GM12891 (cell line): Measurements from ENCODE around the gene PPAT.
A peak's percentile ranks its signal among the peaks of the same experiment; 100 is the strongest.
"Not testable (repeated sequence)": the region's sequence is repeated elsewhere in the genome, so short reads cannot be mapped to it uniquely, and the experiment has no call there.

Source experiments
- DNase-seq: peaks from one replicate; pipeline ENCODE4 v3.0.0; 2011; ENCODE audit warnings: low spot score; ENCODE audit not compliant: insufficient read length
- FAIRE-seq: peaks from 2 replicates; lab custom pipeline; 2011; peaks lifted over from hg19 to GRCh38; lab: Jason Lieb, UNC
- PAX5 ChIP-seq: IDR thresholded peaks from 2 replicates; pipeline ENCODE4 v1.6.1; 2011; ENCODE audit warnings: low read length, moderate library complexity, mild to moderate bottlenecking; ENCODE audit not compliant: insufficient read depth, severe bottlenecking
- POLR2A ChIP-seq: IDR thresholded peaks from 2 replicates; pipeline ENCODE4 v1.6.1; 2011; ENCODE audit warnings: low read depth, low read length, control low read depth
- POLR2AphosphoS5 ChIP-seq: IDR thresholded peaks from 2 replicates; pipeline ENCODE4 v1.6.1; 2011; ENCODE audit warnings: low read depth, low read length, control low read depth
- POU2F2 ChIP-seq: IDR thresholded peaks from 2 replicates; pipeline ENCODE4 v1.6.1; 2011; ENCODE audit warnings: low read depth, mild to moderate bottlenecking, control low read depth, low read length, moderate library complexity
- SPI1 ChIP-seq: IDR thresholded peaks from 2 replicates; pipeline ENCODE4 v1.6.1; 2011; ENCODE audit warnings: low read depth, low read length, control low read depth
- TAF1 ChIP-seq: IDR thresholded peaks from 2 replicates; pipeline ENCODE4 v1.6.1; 2011; ENCODE audit warnings: low read depth, low read length, control low read depth

The PPAT gene

GRCh38 chr4:56466296-56466761 is 30.9 kb upstream of the PPAT start:
- FAIRE-seq, DNase-seq: not testable (repeated sequence)
- peak; percentile 31; the same call in 1 of the 2 replicates for TF ChIP-seq POLR2A

GRCh38 chr4:56465599-56466295 is 30.3 kb upstream of the PPAT start:
- FAIRE-seq (no peak), DNase-seq (no peak)
- no peak for TF ChIP-seq PAX5
- no peak for TF ChIP-seq POU2F2
- TF ChIP-seq SPI1: no peak
- TF ChIP-seq POLR2AphosphoS5: no peak
- no peak for TF ChIP-seq TAF1
- TF ChIP-seq POLR2A: no peak

- TF ChIP-seq PAX5 (no peak), POLR2AphosphoS5 (no peak), POU2F2 (no peak), POLR2A (no peak), TAF1 (no peak), SPI1 (no peak)
- DNase-seq: no peak
- FAIRE-seq: no peak
These were observed 29.2 kb upstream of the PPAT start for GRCh38 chr4:56464581-56464980.

GRCh38 chr4:56463711-56464110 is 28.3 kb upstream of the PPAT start:
- TF ChIP-seq POU2F2 (no peak), POLR2A (peak; percentile 42; the same call in 1 of the 2 replicates), POLR2AphosphoS5 (0 out of 2 replicates have a peak, but pooled peaks have one; percentile 9)
- DNase-seq (no peak), FAIRE-seq (no peak)

GRCh38 chr4:56462157-56462556 is 26.7 kb upstream of the PPAT start:
- no peak for TF ChIP-seq TAF1
- no peak for TF ChIP-seq POLR2AphosphoS5
- no peak for TF ChIP-seq SPI1
- TF ChIP-seq POLR2A: peak; percentile 21; the same call in 1 of the 2 replicates
- no peak for TF ChIP-seq PAX5
- TF ChIP-seq POU2F2: no peak
- FAIRE-seq (no peak), DNase-seq (no peak)

DNA sequence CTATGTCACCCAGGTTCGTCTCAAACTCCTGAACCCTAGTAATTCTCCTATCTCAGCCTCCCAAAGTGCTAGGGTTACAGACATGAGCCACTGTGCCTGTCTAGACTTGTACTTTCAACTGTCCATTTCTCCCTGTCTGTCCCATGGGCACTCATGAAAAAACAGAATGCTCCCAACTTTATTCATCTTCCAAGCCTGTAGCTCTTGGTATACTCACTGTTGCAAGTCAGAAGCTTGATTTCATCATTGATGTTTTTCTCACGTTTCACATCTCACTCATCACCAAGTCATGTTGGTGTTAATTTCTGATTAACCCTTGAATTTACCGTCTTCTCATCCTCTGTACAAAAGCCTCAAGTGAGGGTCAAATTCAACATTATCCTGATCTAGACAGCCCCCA is 24.7 kb upstream of the PPAT start:
- TF ChIP-seq PAX5 (no peak), SPI1 (no peak), POLR2AphosphoS5 (no peak), TAF1 (no peak), POU2F2 (no peak), POLR2A (no peak)
- FAIRE-seq (no peak), DNase-seq (no peak)

GRCh38 chr4:56450342-56450741 is 14.9 kb upstream of the PPAT start:
- no peak for FAIRE-seq
- no peak for DNase-seq
- TF ChIP-seq SPI1 (no peak), POLR2AphosphoS5 (no peak), TAF1 (no peak), POLR2A (no peak), POU2F2 (no peak), PAX5 (no peak)

DNA sequence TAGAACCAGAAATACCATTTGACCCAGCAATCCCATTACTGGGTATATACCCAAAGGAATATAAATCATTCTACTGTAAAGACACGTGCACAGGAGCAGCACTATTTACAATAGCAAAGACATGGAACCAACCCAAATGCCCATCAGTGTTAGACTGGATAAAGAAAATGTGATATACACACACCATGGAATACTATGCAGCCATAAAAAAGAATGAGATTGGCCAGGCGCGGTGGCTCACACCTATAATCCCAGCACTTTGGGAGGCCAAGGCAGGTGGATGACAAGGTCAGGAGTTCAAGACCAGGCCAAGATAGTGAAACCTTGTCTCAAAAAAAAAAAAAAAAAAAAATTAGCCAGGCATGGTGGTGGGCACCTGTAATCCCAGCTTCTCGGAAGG is 14.1 kb upstream of the PPAT start:
- DNase-seq, FAIRE-seq: not testable (repeated sequence)

- DNase-seq (no peak), FAIRE-seq (no peak)
- TF ChIP-seq POLR2AphosphoS5 (no peak), POU2F2 (no peak), TAF1 (no peak), PAX5 (no peak), SPI1 (no peak), POLR2A (no peak)
These were observed 12.9 kb upstream of the PPAT start for GRCh38 chr4:56448301-56448700.

- no peak for TF ChIP-seq POU2F2
- no peak for TF ChIP-seq TAF1
- TF ChIP-seq PAX5: no peak
- no peak for TF ChIP-seq SPI1
- TF ChIP-seq POLR2A: no peak
- TF ChIP-seq POLR2AphosphoS5: no peak
- FAIRE-seq: peak; percentile 23
- DNase-seq: no peak
These were observed 10.3 kb upstream of the PPAT start for GRCh38 chr4:56445699-56446098.

DNA sequence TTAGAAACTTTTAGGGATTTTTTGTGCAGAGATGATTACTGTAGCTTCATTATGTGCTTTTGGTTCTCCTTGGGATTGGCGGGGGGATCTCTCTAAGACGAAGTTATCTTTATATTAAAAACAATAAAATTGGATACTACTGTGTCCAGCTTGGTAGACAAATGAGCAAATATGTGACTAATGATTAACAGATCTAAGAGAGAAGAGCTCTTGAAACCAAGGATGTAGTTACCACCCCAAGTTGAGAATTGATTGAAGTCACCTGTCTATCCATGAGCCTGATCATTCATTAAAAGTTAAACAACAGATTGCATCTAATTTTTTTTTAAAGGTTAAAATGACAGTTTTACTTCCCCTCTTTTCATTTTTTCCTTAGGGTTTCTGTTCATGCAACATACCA is 9.3 kb upstream of the PPAT start:
- FAIRE-seq (no peak), DNase-seq (no peak)
- TF ChIP-seq POU2F2 (no peak), TAF1 (no peak), POLR2A (no peak), SPI1 (no peak), PAX5 (no peak), POLR2AphosphoS5 (no peak)
